GM12874 (cell line): ENCODE measurements around the gene GNAL.

ENCODE experiments used
- TF ChIP-seq, protein P1 (sequence below): IDR thresholded peaks from 2 replicates; pipeline ENCODE4 v1.5.1; 2011; ENCODE audit warnings: low read depth, mild to moderate bottlenecking, control low read depth, low read length, moderate library complexity; ENCODE audit not compliant: insufficient read depth

GNAL gene

DNA sequence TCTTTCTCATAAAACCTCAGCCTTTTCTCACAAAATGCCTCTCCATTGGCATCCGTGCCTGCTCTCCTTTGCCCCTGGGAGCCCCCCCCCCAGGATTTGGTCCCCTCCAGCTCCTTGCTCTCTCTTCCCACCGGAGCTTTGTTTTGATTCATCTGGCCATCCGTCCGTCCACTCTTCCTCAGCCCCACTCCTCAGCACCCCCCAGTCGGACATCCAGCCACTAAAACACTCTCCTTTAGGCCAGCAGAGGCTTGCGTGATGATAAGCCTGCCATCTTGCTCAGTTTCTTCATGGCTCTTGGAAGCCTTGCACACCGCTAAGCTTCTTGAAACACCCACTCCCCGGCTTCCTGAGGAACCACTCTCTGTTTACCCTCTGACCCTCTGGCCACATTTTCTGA lies 31.5 kb upstream of the GNAL start:
- TF ChIP-seq, protein P1, sequence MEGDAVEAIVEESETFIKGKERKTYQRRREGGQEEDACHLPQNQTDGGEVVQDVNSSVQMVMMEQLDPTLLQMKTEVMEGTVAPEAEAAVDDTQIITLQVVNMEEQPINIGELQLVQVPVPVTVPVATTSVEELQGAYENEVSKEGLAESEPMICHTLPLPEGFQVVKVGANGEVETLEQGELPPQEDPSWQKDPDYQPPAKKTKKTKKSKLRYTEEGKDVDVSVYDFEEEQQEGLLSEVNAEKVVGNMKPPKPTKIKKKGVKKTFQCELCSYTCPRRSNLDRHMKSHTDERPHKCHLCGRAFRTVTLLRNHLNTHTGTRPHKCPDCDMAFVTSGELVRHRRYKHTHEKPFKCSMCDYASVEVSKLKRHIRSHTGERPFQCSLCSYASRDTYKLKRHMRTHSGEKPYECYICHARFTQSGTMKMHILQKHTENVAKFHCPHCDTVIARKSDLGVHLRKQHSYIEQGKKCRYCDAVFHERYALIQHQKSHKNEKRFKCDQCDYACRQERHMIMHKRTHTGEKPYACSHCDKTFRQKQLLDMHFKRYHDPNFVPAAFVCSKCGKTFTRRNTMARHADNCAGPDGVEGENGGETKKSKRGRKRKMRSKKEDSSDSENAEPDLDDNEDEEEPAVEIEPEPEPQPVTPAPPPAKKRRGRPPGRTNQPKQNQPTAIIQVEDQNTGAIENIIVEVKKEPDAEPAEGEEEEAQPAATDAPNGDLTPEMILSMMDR, result no peak

DNA sequence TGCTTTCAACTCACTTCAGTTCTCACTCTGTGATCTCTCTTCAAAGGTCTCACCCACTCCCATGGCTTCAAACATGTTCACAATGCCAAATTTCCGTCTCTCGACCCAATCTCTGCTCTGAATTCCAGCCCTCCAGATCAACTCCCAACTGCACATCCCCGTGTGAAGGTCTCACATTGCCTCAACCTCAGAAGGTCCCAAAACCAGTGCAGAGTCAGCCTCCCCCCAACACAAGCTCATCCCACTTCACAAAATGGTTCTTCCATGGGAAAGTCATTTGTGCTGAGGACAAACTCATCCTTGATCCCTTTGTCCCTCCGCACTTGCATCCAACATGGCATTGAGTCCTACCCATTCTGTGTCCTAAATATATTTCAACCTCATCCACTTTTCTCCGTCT lies 31.0 kb upstream of the GNAL start:
- TF ChIP-seq, protein P1, result no peak

DNA sequence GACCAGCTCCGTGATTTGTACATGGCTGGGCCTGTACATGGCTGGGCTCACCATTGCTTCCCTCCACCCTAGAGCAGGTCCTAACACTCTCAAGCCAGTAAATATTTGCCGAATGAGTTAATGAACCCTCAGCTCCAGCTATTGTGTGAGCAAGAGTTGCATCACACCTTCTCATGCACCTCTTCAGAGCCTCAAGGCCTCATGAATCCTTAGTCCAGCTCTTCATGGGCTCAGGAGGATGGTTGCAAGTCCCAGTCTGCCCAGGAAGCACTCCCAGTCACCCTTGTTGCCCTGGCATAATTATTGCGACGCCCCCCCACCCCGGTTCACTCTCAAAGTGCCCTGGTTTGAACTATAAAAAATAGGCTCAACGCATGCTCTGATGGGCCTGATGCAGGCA lies 30.1 kb upstream of the GNAL start:
- TF ChIP-seq, protein P1, result no peak

DNA sequence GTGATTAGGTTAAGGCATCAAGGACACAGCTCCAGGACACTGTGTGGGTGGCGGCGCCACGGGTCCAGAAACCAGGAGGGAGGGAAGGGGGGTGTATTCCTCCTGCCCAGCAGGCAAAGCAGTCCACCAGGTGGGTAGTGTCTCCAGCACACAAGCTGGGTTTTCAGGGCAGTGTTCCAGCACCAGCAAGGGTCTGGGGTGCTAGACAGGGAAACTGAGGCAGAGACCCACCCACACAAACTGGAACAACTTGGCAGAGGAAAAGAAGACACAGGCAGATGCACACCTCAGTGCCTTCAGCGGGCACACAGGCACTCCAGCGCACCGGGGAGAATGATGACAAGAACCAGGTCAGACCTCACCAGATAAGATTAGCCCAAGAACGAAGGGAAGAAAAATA lies 28.4 kb upstream of the GNAL start:
- TF ChIP-seq, protein P1, result no peak

DNA sequence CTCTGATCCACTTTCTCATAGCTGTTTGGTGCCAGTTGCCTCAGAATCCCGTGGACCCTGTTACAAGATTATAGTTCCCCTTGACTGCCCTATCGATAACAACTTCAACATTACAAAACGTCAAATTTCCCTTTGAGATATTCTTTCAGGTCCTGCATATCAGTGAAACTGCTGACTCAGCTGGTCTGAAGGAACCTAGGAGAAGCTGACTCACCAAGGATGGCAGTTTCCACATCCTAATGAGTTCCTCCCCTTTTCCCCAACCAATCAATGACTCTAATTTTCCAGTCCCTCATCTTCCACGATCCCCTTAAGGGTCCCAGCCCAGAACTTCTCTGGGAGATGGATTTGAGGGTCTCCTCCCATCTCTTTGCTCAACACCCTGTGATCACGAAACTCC lies 27.6 kb upstream of the GNAL start:
- TF ChIP-seq, protein P1, result no peak

DNA sequence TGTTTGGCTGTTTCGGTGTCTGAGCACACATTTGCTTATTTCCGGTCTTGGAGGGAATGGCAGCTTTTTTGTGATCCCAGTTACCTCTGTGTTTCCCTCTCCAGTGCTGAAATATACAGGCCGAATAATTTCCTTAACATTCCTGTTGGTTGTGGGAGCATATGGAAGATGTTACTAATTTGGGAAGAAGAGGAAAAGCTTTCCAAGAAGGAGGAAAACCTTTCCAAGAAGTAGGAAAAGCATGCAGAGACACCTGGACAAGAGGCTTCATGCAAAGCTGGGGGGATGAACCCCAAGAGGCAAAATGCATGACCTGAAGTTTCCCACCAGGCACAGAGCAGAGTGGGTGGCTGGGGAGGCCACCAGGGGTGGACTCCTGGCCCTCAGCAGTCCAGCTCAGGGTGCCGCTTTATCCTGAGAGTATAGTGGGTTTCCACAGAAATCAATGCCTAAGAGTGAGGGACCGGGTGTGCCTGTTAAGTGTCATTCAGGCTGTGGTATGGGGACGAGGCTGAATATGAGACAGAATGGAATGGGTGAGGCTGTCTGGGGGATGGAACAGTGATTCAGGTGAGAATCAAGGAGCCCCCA lies 25.5 kb upstream of the GNAL start:
- TF ChIP-seq, protein P1, result no peak

DNA sequence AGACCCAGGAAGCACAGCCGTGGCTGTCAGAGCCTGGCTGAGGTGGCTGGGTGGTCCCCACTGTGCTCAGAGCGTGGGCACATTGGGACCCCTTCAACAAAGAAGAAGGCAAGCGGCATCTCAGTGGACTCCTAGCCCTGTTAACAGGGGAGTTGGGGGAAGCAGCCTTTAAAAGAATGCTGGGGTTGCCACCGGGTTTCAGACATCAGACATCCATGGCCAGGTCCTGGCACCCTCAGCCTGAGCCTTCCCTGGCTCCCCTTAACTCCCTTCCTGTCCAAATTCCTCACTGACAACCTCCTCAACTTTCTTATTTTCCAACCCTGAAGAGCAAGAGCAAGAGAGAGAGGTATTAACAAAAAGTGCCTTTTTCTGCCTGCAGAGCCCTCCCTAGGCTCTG lies 24.8 kb upstream of the GNAL start:
- TF ChIP-seq, protein P1, result no peak

DNA sequence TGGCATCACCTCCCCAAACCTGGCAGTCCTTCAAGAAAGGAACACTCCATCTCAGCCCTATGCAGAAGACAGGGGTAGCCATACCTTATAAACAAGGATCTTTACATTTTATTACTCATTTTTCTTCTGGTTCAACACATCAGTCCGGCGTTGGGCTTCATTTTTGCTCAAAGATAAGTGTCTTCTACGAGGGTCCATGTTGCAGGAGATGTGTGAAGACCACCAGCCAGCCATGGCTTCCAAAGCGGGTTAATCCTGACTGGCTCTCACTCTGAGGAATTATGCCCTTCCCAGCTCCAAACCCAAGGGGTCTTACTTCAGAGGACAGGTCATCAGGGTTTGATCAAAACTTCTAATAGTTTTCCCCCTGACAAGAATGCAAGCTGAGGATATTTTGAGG lies 23.9 kb upstream of the GNAL start:
- TF ChIP-seq, protein P1, result no peak
